GM12865 (cell line): ENCODE data around the gene ASL.
"Not testable (repeated sequence)": the region's sequence is repeated elsewhere in the genome, so short reads cannot be mapped to it uniquely, and the experiment has no call there.

ENCODE experiments used
- DNase-seq: peaks from one replicate; pipeline ENCODE4 v3.0.0; 2010; ENCODE audit warnings: low read depth
- H3K4me3 ChIP-seq: 2 replicates; pipeline ENCODE4 v1.5.1; 2011; ENCODE audit warnings: mild to moderate bottlenecking, low read depth, low read length, control low read depth
- TF ChIP-seq, protein P1 (sequence below): IDR thresholded peaks from 2 replicates; pipeline ENCODE4 v1.5.1; 2011; ENCODE audit warnings: low read length, control low read depth, low read depth, inconsistent platforms; ENCODE audit not compliant: insufficient read depth; ENCODE audit errors: missing control alignments

The ASL gene

GRCh38 chr7:66075590-66076461 is at the start of gene ASL:
Gene ASL, plus strand, starts transcription at chr7:66075819. Its CDS starts 263 bp downstream, at chr7:66076082.
- peak within 1 kb of the TSS; percentile 80 for H3K4me3 ChIP-seq
- DNase-seq: peak; percentile 95
- TF ChIP-seq, protein P1, sequence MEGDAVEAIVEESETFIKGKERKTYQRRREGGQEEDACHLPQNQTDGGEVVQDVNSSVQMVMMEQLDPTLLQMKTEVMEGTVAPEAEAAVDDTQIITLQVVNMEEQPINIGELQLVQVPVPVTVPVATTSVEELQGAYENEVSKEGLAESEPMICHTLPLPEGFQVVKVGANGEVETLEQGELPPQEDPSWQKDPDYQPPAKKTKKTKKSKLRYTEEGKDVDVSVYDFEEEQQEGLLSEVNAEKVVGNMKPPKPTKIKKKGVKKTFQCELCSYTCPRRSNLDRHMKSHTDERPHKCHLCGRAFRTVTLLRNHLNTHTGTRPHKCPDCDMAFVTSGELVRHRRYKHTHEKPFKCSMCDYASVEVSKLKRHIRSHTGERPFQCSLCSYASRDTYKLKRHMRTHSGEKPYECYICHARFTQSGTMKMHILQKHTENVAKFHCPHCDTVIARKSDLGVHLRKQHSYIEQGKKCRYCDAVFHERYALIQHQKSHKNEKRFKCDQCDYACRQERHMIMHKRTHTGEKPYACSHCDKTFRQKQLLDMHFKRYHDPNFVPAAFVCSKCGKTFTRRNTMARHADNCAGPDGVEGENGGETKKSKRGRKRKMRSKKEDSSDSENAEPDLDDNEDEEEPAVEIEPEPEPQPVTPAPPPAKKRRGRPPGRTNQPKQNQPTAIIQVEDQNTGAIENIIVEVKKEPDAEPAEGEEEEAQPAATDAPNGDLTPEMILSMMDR: no peak

DNA sequence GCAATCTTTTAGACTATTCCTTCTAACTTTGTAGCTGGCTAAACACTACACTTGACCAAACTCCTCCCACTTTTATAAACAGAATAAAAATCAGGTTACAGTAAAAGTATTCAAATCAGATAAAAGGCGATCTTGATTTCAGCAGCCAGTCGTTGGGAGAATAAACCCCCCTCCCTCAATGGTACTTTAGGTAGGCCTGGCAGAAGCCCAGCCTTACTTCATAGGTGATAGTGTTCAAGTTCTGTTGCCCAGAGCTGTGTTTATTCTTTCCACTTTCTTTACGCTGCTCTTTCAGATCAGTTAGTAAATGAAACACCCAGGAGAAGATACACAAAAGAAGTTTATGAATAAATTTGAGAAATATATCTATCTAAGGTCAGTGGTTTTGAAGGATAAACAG is 47.3 kb upstream of the ASL start:
- not testable (repeated sequence) for H3K4me3 ChIP-seq, DNase-seq

GRCh38 chr7:66033471-66034385 is 41.9 kb upstream of the ASL start:
- TF ChIP-seq, protein P1: no peak
- H3K4me3 ChIP-seq: no peak overlapping the region
- DNase-seq: no peak

DNA sequence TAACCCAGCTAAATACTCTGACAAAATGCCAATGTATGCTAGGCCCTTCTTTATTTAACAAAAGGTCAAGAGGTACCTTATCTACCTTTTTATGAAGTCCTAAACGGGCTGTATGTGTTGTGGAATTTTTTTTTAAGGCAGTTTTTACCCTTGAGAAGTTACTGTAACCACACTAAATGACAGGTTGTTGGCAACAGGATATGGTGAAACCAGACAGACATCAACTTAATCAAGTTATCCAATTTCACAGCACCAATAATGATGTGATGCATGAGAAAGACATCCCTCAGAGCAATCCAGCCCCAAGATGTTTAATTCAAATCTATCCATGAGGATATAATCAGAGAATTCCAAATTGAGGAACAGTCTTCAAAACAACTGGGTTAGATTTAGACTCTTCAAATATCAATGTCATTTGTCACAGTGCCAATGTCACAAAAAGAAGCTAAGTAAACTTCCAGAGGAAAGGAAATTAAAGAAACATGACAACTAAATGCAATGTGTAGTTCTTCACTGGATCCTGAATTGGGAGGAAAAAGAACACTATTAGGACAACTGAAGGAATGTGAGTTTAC is 41.1 kb upstream of the ASL start:
- not testable (repeated sequence) for DNase-seq, H3K4me3 ChIP-seq

- no peak for DNase-seq
- TF ChIP-seq, protein P1: no peak
- no peak overlapping the region for H3K4me3 ChIP-seq
Observed at GRCh38 chr7:66036382-66036781, 39.2 kb upstream of the ASL start.

DNA sequence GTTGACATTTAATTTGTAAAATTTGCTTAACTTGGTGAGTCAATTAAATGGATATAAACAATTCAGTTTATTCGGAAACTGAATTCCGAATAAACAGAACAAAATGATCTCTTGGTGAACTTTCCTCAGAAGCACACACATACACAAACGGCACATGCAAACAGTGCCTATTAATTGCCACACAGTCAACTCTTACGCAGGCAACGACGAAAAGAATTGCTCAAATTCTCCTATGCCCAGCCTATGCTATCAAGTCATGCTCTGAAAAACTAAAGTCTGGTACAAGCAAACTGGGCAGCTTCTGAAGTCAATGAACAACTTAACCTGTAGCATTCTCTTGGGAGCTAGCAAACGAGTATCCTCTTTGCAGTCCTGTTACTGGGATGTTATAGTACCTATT is 38.8 kb upstream of the ASL start:
- no peak overlapping the region for H3K4me3 ChIP-seq
- TF ChIP-seq, protein P1: no peak
- DNase-seq: no peak

GRCh38 chr7:66039094-66039670 is 36.4 kb upstream of the ASL start:
- TF ChIP-seq, protein P1: no peak
- DNase-seq: no peak
- no peak overlapping the region for H3K4me3 ChIP-seq
